ENCODE measurements around the gene DCTN4. TPM values are rescaled to one million over a fixed set of nuclear protein-coding genes. Genes with fewer than 3 reads are reported as not detected.
"Not testable (repeated sequence)": the region's sequence is repeated elsewhere in the genome, so short reads cannot be mapped to it uniquely, and the experiment has no call there.

DCTN4 gene
- total RNA-seq, 1 experiment from 2014 or later = 51.9 TPM

DNA sequence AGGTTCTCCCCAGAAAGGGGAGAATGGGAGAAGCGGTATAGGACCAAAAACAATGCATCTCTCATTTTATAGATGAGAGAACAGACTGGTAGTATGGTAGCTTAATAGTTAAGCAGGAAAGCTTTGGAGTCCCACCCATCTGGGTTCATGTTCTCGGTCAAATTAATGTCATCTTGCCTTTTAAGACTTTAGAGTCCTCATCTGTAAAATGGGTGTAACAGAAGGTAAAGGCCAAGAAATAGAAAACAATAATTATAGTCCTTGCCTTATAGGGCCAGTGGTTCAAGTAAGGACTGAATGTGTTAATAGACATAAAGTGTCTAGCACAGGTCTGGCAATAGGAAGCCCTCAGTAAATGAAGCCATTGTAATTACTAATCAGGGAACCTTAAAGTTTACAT is 36.1 kb upstream of the DCTN4 start:
- Mint-ChIP-seq H3K4me1 (ENCODE audit: low read depth, unreplicated experiment) (peaks cover 17% of the 10 kb centered on the region), H3K27me3 (ENCODE audit: unreplicated experiment) (no peaks in the 10 kb centered on the region), H3K36me3 (ENCODE audit: insufficient read depth, unreplicated experiment) (no peaks in the 10 kb centered on the region), H3K4me3 (ENCODE audit: low read depth, unreplicated experiment) (no peak overlapping the region), H3K27ac (ENCODE audit: unreplicated experiment) (no peak overlapping the region), H3K9me3 (ENCODE audit: low read depth, unreplicated experiment) (no peaks in the 10 kb centered on the region)
- intact Hi-C loops (cut with micrococcal nuclease; ENCODE audit: unreplicated experiment) = no loop called here
- CTCF ChIA-PET = interaction anchor here (0.6 kb wide), 1 partner anchor 337 kb away, joined by 6 read pairs; no protein-coding TSS in a partner anchor
- TF ChIP-seq CTCF (IDR thresholded peaks at IDR 0.05; ENCODE audit: unreplicated experiment) = no peak
- BruUV-seq (replicated peaks) = no TSS peak
- no peak for DNase-seq

- CTCF ChIA-PET; H3K27ac Mint-ChIP-seq (ENCODE audit: unreplicated experiment); H3K4me3 Mint-ChIP-seq (ENCODE audit: low read depth, unreplicated experiment); H3K27me3 Mint-ChIP-seq (ENCODE audit: unreplicated experiment); intact Hi-C loops (cut with micrococcal nuclease; ENCODE audit: unreplicated experiment); H3K9me3 Mint-ChIP-seq (ENCODE audit: low read depth, unreplicated experiment); BruUV-seq (replicated peaks); DNase-seq; H3K36me3 Mint-ChIP-seq (ENCODE audit: insufficient read depth, unreplicated experiment): not testable (repeated sequence)
- H3K4me1 Mint-ChIP-seq (ENCODE audit: low read depth, unreplicated experiment) = peaks cover 29% of the 10 kb centered on the region
These were observed 34.6 kb upstream of the DCTN4 start for GRCh38 chr5:150793423-150793888.

- no peak overlapping the region for H3K4me3 Mint-ChIP-seq (ENCODE audit: low read depth, unreplicated experiment)
- intact Hi-C loops (cut with micrococcal nuclease; ENCODE audit: unreplicated experiment) = no loop called here
- peaks cover 29% of the 10 kb centered on the region for H3K4me1 Mint-ChIP-seq (ENCODE audit: low read depth, unreplicated experiment)
- peak overlapping the region; percentile 7 for H3K27ac Mint-ChIP-seq (ENCODE audit: unreplicated experiment)
- CTCF ChIA-PET = no interaction called here
- H3K27me3 Mint-ChIP-seq (ENCODE audit: unreplicated experiment) = no peaks in the 10 kb centered on the region
- no TSS peak for BruUV-seq (replicated peaks)
- no peak for DNase-seq
- TF ChIP-seq CTCF (IDR thresholded peaks at IDR 0.05; ENCODE audit: unreplicated experiment) = no peak
- no peaks in the 10 kb centered on the region for H3K9me3 Mint-ChIP-seq (ENCODE audit: low read depth, unreplicated experiment)
- no peaks in the 10 kb centered on the region for H3K36me3 Mint-ChIP-seq (ENCODE audit: insufficient read depth, unreplicated experiment)
These were observed 32.7 kb upstream of the DCTN4 start for GRCh38 chr5:150791536-150791935.

GRCh38 chr5:150789943-150790611 is 31.3 kb upstream of the DCTN4 start:
- Mint-ChIP-seq H3K27ac (ENCODE audit: unreplicated experiment) (peak overlapping the region; percentile 7), H3K27me3 (ENCODE audit: unreplicated experiment) (no peaks in the 10 kb centered on the region), H3K9me3 (ENCODE audit: low read depth, unreplicated experiment) (no peaks in the 10 kb centered on the region), H3K4me3 (ENCODE audit: low read depth, unreplicated experiment) (peak overlapping the region; percentile 28), H3K4me1 (ENCODE audit: low read depth, unreplicated experiment) (peaks cover 29% of the 10 kb centered on the region), H3K36me3 (ENCODE audit: insufficient read depth, unreplicated experiment) (no peaks in the 10 kb centered on the region)
- no TSS peak for BruUV-seq (replicated peaks)
- no peak for TF ChIP-seq CTCF (IDR thresholded peaks at IDR 0.05; ENCODE audit: unreplicated experiment)
- CTCF ChIA-PET = interaction anchor here (1.0 to 2.4 kb wide), 4 partner anchors 11 to 463 kb away, joined by 3 to 13 read pairs (median 4); partner anchors contain the start of genes GM2A, RBM22 and SMIM3
- peak; percentile 51 for DNase-seq
- intact Hi-C loops (cut with micrococcal nuclease; ENCODE audit: unreplicated experiment) = no loop called here

GRCh38 chr5:150789450-150789849 is 30.6 kb upstream of the DCTN4 start:
- TF ChIP-seq CTCF (IDR thresholded peaks at IDR 0.05; ENCODE audit: unreplicated experiment) = no peak
- Mint-ChIP-seq H3K9me3 (ENCODE audit: low read depth, unreplicated experiment) (no peaks in the 10 kb centered on the region), H3K4me3 (ENCODE audit: low read depth, unreplicated experiment) (no peak overlapping the region), H3K27ac (ENCODE audit: unreplicated experiment) (no peak overlapping the region), H3K27me3 (ENCODE audit: unreplicated experiment) (no peaks in the 10 kb centered on the region), H3K36me3 (ENCODE audit: insufficient read depth, unreplicated experiment) (no peaks in the 10 kb centered on the region), H3K4me1 (ENCODE audit: low read depth, unreplicated experiment) (peaks cover 35% of the 10 kb centered on the region)
- CTCF ChIA-PET = interaction anchor here (0.6 to 2.4 kb wide), 5 partner anchors 11 to 463 kb away, joined by 3 to 13 read pairs (median 3); partner anchors contain the start of genes GM2A, RBM22 and SMIM3
- DNase-seq = no peak
- intact Hi-C loops (cut with micrococcal nuclease; ENCODE audit: unreplicated experiment) = no loop called here
- no TSS peak for BruUV-seq (replicated peaks)
